NCI-H2196 (cell line): ENCODE data around the gene CMSS1.

Experiments used
- DNase-seq: peaks from one replicate; lab custom pipeline; 2025; ENCODE audit not compliant: unreplicated experiment; lab: John Stamatoyannopoulos, UW

The CMSS1 gene

GRCh38 chr3:100124201-100124761, 306.6 kb downstream of the CMSS1 start:
- DNase-seq, result no peak

DNA sequence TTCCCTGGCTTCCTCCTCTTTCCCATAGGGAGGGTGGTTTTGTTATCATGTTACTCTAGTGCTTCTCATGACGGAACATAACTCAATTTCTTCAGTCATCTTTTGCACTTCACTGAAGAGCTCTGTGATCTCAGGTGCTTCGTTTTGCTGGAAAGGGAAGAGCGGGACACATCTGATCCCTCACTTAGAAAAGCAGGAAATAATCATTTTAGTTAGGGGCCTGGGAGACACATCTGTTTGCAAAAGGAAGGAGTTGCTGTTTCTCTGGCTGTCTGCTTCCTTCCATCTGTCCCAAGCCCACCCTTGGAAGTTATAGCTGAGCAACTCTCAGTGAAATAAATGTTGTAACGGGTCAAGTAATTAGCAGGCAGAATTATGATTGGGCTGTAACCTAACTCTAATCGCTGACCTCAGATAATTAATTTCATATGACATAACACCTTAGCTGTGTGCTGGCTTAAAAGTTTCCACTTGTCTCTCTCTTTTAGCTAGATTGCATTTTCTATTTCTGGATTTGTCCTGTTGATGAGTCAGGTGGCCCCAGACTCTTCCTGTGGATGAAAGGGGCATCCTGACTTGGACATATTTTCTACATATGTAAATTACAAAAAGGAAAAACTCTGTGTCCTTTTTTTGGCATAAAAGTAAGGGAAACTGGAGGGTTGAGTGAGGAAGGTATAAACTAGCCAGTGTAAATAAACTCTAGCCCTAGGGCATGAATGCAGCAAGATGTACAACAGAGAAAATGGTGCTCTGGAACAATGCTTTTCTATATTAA, 307.7 kb downstream of the CMSS1 start:
- no peak for DNase-seq

DNA sequence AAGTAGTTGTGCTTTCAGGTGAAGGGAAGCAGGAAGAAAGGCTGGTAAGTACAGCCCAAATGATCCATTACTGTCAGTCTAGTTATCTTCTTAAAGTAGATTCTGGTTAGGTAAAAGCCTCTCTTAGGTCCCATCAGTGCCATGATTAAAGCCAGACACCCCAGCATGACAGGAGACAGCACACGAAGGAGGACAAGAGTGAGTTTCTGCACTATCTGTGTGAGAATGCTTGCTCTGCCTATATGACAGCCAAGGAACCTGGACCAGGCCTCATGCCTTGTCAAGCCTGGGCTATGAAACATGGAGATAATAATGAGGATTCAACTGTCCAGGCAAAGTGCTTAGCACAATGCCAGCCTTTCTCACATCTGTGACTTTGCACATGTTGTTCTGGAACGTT, 310.1 kb downstream of the CMSS1 start:
- DNase-seq, result no peak

DNA sequence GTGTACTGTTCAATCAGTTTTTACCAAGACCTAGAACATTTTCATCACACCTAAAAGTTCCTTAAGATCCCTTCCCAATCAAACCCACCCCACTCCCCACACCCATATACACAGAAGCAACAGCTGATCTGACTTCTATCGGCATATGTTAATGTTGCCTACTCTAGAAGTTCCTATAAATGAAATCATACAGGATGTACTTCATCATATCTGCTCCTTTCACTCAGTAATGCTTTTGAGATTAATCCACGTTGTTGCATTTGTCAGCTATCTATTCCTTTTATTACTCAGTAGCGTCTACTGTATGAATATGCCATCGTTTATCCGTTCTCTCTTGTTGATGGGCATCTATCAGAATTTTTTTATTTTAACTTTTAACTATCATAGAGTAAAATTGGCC, 310.9 kb downstream of the CMSS1 start:
- no peak for DNase-seq

- DNase-seq, result no peak
These were observed 312.3 kb downstream of the CMSS1 start for GRCh38 chr3:100129941-100130340.

DNA sequence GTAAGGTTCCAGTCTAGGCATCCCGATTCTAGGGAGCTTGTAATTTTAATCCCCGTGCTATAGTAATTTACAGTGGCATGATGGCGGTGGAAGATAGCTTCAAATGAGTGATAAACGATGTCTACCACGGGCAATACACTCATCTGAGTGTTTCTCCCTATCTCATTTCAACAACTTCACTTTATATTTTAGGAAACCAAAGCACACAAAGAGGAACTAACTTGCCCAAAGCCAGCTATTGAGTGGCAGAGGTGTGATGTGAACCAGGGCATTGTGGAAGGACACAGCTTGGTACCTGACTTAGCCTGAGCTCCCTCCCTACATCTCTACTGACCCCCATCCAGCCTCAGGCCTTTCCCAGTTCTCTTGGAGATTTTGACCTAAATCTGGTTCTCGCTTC, 313.6 kb downstream of the CMSS1 start:
- DNase-seq, result no peak

DNA sequence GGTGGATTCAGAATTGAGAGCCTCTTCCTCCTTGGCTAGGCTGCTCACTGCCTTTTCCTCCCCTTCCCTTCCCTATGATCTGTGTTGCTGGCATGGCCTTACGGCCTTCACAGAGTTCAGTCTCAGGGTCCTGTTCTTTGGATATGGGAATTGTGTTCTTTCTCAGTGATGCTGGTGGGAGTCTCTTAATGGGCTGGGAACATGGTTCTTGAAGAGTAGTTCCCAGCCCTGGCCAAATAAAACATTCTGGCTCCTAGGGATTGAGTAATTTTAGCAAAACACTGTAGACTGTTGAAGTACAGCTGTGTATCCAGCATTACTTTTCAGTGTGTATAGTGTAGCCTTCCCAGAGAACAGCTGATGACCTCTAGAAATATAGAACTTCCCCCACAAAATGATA, 319.3 kb downstream of the CMSS1 start:
- no peak for DNase-seq

- DNase-seq, result no peak
These were observed 323.3 kb downstream of the CMSS1 start for GRCh38 chr3:100140976-100141375.

DNA sequence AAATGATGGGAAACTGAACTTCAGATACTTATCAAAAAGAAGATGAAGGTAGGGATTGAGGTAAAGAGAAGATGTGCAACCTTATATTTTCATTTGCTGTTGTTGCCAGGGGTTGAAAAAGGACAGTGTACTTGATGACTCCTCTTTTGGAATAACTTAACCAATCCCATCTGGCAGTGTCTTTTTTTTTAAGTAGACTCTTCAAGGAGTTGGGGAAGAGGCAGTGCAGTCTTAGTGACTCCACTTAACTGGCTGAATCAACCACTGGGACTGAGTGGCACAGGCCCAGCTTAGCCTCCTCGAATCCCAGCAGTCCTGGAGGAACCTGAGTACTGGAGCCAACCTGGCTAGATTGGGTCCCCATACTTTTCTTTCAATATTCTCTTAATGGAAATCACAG, 323.9 kb downstream of the CMSS1 start:
- DNase-seq, result no peak

DNA sequence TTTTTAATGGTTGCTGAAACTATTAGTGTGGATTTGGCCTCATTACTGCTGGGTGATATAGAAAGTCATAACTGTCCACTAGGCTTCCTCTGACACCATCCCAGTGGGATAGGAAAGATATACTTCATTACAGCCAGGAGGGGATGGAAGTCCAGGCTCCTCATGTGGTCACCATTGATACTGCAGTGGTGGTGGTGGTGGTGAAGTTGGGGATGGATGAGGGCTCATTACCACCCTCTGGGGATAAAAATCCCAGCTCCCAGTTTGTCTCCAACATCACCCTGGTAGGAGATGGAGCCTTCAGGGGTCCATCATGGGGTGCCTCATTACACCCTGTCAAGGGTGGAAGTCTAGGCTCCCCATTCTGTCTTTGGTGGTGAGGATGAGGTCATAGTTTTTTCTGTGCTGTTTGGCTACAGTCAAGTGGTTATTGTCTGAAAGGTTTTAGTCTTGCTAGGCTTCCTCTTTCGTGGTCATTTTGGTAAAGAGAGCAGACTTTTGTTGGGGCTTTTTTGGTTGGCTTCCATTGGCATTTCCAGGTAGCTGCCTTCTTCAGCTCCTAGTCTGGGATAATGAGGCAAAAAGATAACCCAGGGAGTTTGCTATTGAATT, 326.7 kb downstream of the CMSS1 start:
- no peak for DNase-seq

DNA sequence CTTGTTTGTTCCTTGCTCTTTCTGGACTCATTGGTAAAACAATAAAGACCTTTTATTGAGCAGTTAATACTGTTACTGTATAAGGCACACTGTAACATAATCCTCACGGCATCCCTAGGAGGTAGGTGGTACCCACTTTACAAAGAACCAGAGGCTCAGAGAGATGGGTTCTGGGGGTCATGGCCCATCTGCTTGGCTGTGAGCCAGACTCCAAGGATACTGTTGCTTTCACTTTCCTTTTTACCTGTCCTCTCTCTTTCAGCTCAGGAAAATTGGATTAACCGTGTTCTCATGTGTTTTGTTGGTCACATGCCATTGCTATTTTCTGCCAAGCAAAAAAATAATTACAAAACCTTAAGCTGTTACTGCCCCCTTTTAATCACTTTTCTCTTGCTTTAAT, 331.5 kb downstream of the CMSS1 start:
- no peak for DNase-seq

DNA sequence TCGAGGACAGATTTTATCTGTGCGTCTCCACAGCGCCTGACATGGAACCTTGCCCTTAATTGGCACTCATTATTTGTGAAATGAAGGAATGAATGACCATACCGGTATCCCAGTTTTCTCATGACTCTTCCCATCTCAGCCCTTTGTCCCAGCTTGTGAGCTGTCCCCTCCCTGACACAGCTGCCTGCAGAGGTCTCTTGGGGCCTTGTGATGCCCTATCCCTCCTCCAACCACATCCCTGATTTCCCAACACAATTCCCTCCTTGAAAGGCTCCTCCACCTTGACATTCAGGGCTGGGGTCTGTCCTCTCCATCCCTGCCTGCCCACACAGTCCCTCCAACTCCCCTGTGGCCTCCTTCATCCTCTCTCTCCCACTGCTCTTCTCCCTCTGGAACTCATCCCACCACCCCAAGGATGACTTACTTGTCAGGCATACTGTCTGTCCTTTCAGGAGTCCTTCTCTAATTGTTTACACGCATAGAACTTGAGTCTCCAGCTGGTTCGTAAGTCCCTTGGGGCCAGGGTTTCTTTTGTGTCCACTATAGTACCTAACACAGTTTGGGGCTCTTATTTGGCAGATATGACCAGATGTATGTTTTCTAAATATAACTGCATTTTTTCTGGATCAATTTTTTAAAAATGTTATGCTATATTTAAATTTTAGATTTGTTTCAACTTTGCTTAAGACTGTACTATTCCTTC, 332.2 kb downstream of the CMSS1 start:
- no peak for DNase-seq

GRCh38 chr3:100150473-100150872, 332.8 kb downstream of the CMSS1 start:
- DNase-seq, result no peak

DNA sequence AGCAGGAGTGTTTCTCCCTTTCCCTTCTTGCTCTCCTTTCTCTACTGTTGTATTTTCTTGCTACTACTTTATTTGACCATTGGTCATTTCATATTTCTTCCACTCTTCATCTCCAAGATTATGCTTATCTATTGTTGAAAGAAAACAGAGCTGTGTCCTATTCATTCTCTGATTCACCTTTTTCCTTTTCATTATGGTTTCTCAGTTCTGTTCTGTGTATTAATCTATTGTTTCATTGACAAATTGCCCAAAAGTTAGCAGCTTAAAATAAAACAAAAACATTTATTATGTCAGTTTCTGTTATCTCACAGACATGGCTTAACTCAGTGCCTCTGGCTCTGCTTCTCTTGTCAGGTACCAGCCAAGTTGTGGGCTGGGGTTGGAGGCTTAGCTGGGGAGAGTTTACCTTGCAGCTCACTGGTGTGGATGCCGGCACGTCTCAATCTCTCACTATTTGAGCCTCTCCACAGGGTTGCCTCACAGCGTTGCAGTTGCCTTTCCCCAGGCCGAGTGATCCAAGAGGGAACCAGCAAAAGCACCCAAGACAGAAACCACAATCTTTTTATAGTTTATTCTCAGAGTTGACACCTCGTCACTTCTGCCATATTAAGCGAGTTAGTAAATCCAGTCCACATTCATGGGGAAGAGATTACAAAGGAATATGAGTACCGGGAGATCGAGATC, 333.5 kb downstream of the CMSS1 start:
- DNase-seq, result no peak

DNA sequence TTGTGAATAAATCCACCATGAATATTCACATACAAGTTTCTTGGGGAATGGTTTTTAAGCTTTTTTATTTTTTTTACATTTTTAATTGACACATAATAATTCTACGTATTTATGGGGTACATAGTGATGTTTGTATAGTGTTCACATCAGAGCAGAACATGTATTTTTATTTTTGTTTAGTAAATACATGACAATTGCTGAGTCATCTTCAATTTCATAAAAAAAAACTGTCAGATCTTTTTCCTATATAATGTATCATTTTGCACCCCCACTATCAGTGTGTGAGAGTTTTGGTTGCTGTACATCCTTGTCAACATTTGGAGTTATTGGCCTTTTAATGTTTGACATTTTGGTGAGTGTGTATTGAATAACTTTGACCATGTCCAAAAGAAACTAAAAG, 336.5 kb downstream of the CMSS1 start:
- no peak for DNase-seq

DNA sequence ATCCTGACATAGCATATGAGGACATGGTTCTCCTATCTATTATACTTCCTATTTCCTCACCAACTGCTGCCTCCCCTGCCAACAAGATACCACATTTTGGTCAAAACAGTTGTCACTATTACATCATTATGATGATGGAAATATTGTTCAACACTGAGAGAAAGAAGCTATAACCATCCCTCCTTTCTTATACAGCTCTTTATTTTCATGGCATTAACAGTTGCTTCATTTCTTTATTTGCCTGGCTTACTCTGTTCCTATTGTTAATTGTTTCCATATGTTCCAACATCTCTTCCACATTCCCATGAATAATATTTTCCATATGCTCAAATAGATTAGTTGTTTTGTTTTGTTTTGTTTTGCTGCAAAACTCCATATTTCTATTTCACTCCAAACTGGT, 337.5 kb downstream of the CMSS1 start:
- DNase-seq, result no peak

DNA sequence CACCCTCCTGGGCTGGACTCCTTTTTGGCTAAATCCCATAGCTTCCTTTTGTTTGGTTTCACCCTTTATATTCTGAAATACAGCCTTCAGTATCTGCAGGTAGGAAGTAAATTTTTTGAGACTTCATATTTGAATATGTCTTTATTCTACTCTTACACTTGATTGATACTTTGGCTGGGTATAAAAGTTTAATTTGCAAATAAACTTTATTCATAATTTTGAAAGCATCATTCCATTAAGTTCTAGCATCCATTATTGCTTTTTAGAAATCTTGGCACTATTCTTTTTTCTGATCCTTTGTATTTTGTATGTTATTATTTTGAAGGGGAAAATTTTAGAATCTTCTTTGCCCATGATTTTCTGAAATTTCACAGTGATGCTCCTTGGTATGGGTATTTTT, 337.9 kb downstream of the CMSS1 start:
- no peak for DNase-seq

GRCh38 chr3:100157685-100158084, 340.0 kb downstream of the CMSS1 start:
- no peak for DNase-seq

DNA sequence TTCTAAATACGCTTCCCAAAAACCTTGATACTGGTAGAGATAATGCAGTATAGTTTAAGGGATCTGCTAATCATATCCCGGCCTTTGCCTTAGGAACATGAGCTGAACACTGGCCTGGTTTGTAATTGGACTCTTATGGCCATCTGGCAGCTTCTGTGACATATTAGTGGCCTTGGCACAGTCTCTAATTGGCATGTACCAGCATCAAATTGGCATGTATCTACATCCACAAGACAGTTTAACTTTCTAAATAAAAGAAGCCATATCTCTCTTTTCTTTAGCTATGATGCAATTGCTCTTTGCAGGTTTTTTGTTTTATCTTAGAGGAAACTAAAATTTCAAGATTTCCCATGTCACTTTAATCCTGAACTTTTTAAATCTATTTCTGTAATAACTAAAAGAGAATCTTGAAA, 341.3 kb downstream of the CMSS1 start:
- DNase-seq, result peak; percentile 25

- DNase-seq, result no peak
These were observed 341.9 kb downstream of the CMSS1 start for GRCh38 chr3:100159331-100160153.

DNA sequence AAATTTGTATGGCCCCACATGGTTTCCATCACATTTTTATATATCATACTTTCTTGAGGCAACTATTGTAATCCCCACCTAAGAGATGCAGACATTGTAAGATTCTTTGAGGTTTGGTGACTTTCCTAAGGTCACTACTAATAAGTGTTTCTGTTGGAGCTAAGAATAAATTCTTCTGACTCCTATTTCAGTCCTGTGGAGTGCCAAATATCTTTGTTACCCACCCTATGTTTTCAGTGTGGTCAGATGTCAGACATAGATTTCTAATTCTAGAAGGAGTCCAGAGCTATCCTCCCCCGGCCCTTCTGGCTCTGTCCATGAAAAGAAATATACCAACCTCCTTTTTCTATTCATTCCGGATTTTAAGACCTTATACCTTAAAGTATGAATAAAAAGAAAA, 342.9 kb downstream of the CMSS1 start:
- DNase-seq, result no peak
